Heart left ventricle (tissue), 13 donors: ENCODE measurements around the gene KIDINS220.

Source experiments
- POLR2A ChIP-seq, 2 donors: fragments of 450-650 bp; IDR thresholded peaks; one replicate each; pipeline ENCODE4 v1.6.1; 2017; ENCODE audit warnings: antibody characterized with exemption in 2 of 2, mild to moderate bottlenecking in 2 of 2, moderate library complexity in 2 of 2
- TF ChIP-seq, protein P1 (sequence below), 12 donors: fragments of 200-600 bp; sonication (generic) in 4 of 12; IDR thresholded peaks; one replicate each; pipeline versions ENCODE4 v1.5.0 to v1.8.0; 2018 to 2022; ENCODE audit warnings: antibody characterized with exemption in 12 of 12, mild to moderate bottlenecking in 5 of 12
- donor health status: ischemic (EF 13 %, LVEDD 7.1; RV severe dilation, severe dysfunction).
- donor health status: DM: no; HTN: yes; CAD: no.
- donor health status: DM: no; HTN: no; CAD: no.
- donor health status: ischemic (EF 25% LVEDD 6.9; RV normal size, moderate dysfunction).
- donor health status: ischemic (EF 25% LVEDD 5.7; RV mildly dilated, moderate dysfunction).
- donor health status: ischemic (EF 35%, LVEDD 5.7; RV mildly dilated, moderate dysfunction).
- donor health status: nonischemic (EF 11% LVEDD 7.7; RV severe dilation, severe dysfunction).
- donor health status: DM: yes; HTN: yes; CAD: no.
- donor health status: PGD.
- donor health status: ischemic (EF 29% LVEDD 5.4; RV normal size, mild dysfunction).
- donor health status: nonischemic (EF 23%, LVEDD 6.1; RV moderate dilation, normal function).

DNA sequence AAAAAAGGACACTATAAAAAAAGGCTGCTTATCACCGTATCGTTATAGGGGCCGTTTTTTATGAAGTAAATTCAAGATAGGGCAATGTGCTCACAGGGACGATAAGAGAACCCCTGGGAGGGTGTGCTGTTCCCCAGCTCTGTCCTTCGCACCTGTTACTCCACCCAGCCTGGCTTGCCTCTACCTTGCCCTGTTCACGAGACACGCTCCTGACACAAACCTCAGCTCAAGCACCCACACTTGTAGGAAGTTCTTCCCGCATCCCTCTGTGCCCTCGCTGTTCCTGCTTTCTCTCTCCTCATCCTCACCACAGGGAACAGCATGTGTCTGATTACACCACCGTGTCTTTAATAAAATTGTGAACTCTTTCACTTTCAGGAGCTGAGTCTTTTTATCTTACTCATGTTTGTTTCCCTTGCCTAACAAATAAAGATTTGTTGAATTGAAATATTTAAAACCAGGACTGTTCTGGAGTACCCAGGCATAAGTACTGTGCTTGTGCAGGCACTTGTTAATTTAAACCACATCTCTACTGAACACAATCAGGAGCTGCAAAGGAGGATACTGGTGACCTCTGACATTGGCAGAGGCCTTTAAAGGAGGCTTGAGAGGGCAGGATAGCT, 26.0 kb upstream of the KIDINS220 start:
- TF ChIP-seq, protein P1, sequence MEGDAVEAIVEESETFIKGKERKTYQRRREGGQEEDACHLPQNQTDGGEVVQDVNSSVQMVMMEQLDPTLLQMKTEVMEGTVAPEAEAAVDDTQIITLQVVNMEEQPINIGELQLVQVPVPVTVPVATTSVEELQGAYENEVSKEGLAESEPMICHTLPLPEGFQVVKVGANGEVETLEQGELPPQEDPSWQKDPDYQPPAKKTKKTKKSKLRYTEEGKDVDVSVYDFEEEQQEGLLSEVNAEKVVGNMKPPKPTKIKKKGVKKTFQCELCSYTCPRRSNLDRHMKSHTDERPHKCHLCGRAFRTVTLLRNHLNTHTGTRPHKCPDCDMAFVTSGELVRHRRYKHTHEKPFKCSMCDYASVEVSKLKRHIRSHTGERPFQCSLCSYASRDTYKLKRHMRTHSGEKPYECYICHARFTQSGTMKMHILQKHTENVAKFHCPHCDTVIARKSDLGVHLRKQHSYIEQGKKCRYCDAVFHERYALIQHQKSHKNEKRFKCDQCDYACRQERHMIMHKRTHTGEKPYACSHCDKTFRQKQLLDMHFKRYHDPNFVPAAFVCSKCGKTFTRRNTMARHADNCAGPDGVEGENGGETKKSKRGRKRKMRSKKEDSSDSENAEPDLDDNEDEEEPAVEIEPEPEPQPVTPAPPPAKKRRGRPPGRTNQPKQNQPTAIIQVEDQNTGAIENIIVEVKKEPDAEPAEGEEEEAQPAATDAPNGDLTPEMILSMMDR (IDR thresholded peaks at IDR 0.05), result no peak
- no peak for TF ChIP-seq POLR2A (IDR thresholded peaks at IDR 0.05)
